GM12878 (cell line): Measurements from ENCODE around the gene MAP4K4. TPM values are rescaled to one million over a fixed set of nuclear protein-coding genes. Genes with fewer than 3 reads are reported as not detected.

Experiments used
- ATAC-seq: fragments of 200-7000 bp; cut with Tn5 transposase; 3 replicates; pipeline ENCODE4 v1.9.1; 2020; ENCODE audit warnings: mild to moderate bottlenecking, moderate library complexity
- BruUV-seq: library from RNA; stranded (reverse); fragments of 400-500 nt; replicated peaks from 2 replicates; lab custom pipeline; 2021; lab: Mats Ljungman, UMichigan
- CTCF ChIA-PET: fragments of 300-600 bp; sonication (Branson Sonifier 250); formaldehyde crosslinking; extraction: SDS; loops from one replicate; lab custom pipeline; 2021; ENCODE audit warnings: inconsistent platforms; lab: Yijun Ruan, JAX
- POLR2A ChIA-PET: fragments of 350-600 bp; formaldehyde crosslinking; extraction: SDS; loops from one replicate; lab custom pipeline; 2021; ENCODE audit warnings: inconsistent platforms; lab: Charles Lee
- RAD21 ChIA-PET: fragments of 300-600 bp; sonication (Branson Sonifier 250); formaldehyde crosslinking; loops from one replicate; lab custom pipeline; 2023; ENCODE audit warnings: antibody characterized with exemption; ENCODE audit not compliant: unreplicated experiment; lab: Charles Lee
- SMC1A ChIA-PET: fragments of 300-600 bp; sonication (Branson Sonifier 250); formaldehyde crosslinking; loops from one replicate; lab custom pipeline; 2023; ENCODE audit not compliant: unreplicated experiment, uncharacterized antibody; lab: Charles Lee
- DNase-seq: peaks from one replicate; pipeline ENCODE4 v3.0.0-alpha.2; 2011; ENCODE audit warnings: low read depth, low spot score
- FAIRE-seq: peaks from 3 replicates; lab custom pipeline; 2011; peaks lifted over from hg19 to GRCh38; lab: Jason Lieb, UNC
- H2AFZ ChIP-seq: 2 replicates; pipeline ENCODE4 v1.6.0; 2011; ENCODE audit warnings: low read depth, low read length, control low read depth; ENCODE audit not compliant: control insufficient read depth
- H3K27ac ChIP-seq: 2 replicates; pipeline ENCODE4 v1.5.1; 2011; ENCODE audit warnings: control low read depth; ENCODE audit not compliant: control insufficient read depth, insufficient read depth
- H3K27me3 ChIP-seq, 2 experiments: replicated peaks in 1 of 2; 2 replicates each; pipeline versions ENCODE4 v1.6.0 to v1.6.1; 2011; ENCODE audit warnings: low read length in 1 of 2; ENCODE audit not compliant: control insufficient read depth in 2 of 2, insufficient read depth in 2 of 2
- H3K36me3 ChIP-seq, 2 experiments: 2 replicates each; pipeline ENCODE4 v1.5.1; 2011; ENCODE audit warnings: low read length in 1 of 2; ENCODE audit not compliant: control insufficient read depth in 2 of 2, insufficient read depth in 2 of 2
- H3K4me1 ChIP-seq: 2 replicates; pipeline ENCODE4 v1.6.1; 2011; ENCODE audit warnings: mild to moderate bottlenecking, low read length, moderate library complexity, mixed read lengths; ENCODE audit not compliant: control insufficient read depth, insufficient read depth
- H3K4me2 ChIP-seq: 2 replicates; pipeline ENCODE4 v1.6.0; 2011; ENCODE audit warnings: control low read depth; ENCODE audit not compliant: control insufficient read depth, insufficient read depth
- H3K4me3 ChIP-seq: fragments of 200-600 bp; sonication (generic); 2 replicates; pipeline ENCODE4 v1.5.1; 2016
- H3K79me2 ChIP-seq: 2 replicates; pipeline ENCODE4 v1.6.0; 2011; ENCODE audit warnings: low read length; ENCODE audit not compliant: control insufficient read depth, insufficient read depth
- H3K9ac ChIP-seq: 2 replicates; pipeline ENCODE4 v1.8.0; 2011; ENCODE audit warnings: low read length, control low read depth, mixed read lengths; ENCODE audit not compliant: control insufficient read depth, insufficient read depth
- H3K9me3 ChIP-seq: replicated peaks from 3 replicates; pipeline ENCODE4 v1.5.1; 2011; ENCODE audit warnings: mild to moderate bottlenecking, low read length; ENCODE audit not compliant: control insufficient read depth, insufficient read depth
- H4K20me1 ChIP-seq: 2 replicates; pipeline ENCODE4 v1.6.0; 2011; ENCODE audit not compliant: control insufficient read depth, insufficient read depth
- ATF2 ChIP-seq: IDR thresholded peaks from 2 replicates; pipeline ENCODE4 v1.6.1; 2012; ENCODE audit warnings: low read length, inconsistent platforms
- CREB1 ChIP-seq: IDR thresholded peaks from 2 replicates; pipeline ENCODE4 v1.6.1; 2012; ENCODE audit warnings: low read depth, mild to moderate bottlenecking, inconsistent platforms
- E2F8 ChIP-seq: fragments of 450-650 bp; IDR thresholded peaks from 2 replicates; pipeline ENCODE4 v1.6.1; 2018; ENCODE audit warnings: mild to moderate bottlenecking, low read depth, moderate library complexity; ENCODE audit not compliant: partially characterized antibody
- EZH2 ChIP-seq: IDR thresholded peaks from 2 replicates; pipeline ENCODE4 v1.6.1; 2012; ENCODE audit warnings: low read depth, mild to moderate bottlenecking, control low read depth, inconsistent platforms, low read length, borderline replicate concordance; ENCODE audit not compliant: control insufficient read depth
- MEF2A ChIP-seq: IDR thresholded peaks from 2 replicates; pipeline ENCODE4 v1.6.1; 2011; ENCODE audit warnings: low read depth, mild to moderate bottlenecking, low read length, moderate library complexity; ENCODE audit not compliant: insufficient read depth
- NFXL1 ChIP-seq: fragments of 450-650 bp; IDR thresholded peaks from 2 replicates; pipeline ENCODE4 v1.6.1; 2017; ENCODE audit warnings: antibody characterized with exemption, mild to moderate bottlenecking, borderline replicate concordance
- NFYA ChIP-seq: IDR thresholded peaks from 2 replicates; pipeline ENCODE4 v1.6.1; 2011; ENCODE audit warnings: low read depth, mild to moderate bottlenecking, low read length, improper control_type of control experiment, borderline replicate concordance
- NKRF ChIP-seq: fragments of 450-650 bp; conservative IDR thresholded peaks from 2 replicates; pipeline ENCODE4 v1.6.1; 2017; ENCODE audit warnings: mild to moderate bottlenecking, moderate library complexity
- NR2C1 ChIP-seq: fragments of 450-650 bp; IDR thresholded peaks from 2 replicates; pipeline ENCODE4 v1.6.1; 2017; ENCODE audit warnings: antibody characterized with exemption, mild to moderate bottlenecking, moderate library complexity
- POLR2AphosphoS5 ChIP-seq: IDR thresholded peaks from 2 replicates; pipeline ENCODE4 v1.6.1; 2011; ENCODE audit warnings: mild to moderate bottlenecking, low read length, inconsistent platforms
- SRF ChIP-seq, 2 experiments: IDR thresholded peaks; 2 replicates each; pipeline ENCODE4 v1.6.1; 2011; ENCODE audit warnings: low read depth in 2 of 2, low read length in 2 of 2, mild to moderate bottlenecking in 1 of 2, moderate library complexity in 1 of 2
- YBX1 ChIP-seq: fragments of 450-650 bp; IDR thresholded peaks from 2 replicates; pipeline ENCODE4 v1.6.1; 2016; ENCODE audit warnings: antibody characterized with exemption
- ZNF24 ChIP-seq: fragments of 450-650 bp; IDR thresholded peaks from 2 replicates; pipeline ENCODE4 v1.6.1; 2017; ENCODE audit warnings: antibody characterized with exemption, mild to moderate bottlenecking
- ZNF274 ChIP-seq: IDR thresholded peaks from one replicate; pipeline ENCODE4 v1.8.0; 2011; ENCODE audit not compliant: insufficient read length, insufficient read depth
- ZNF384 ChIP-seq: IDR thresholded peaks from 2 replicates; pipeline ENCODE4 v1.6.1; 2012; ENCODE audit warnings: low read depth, mild to moderate bottlenecking, low read length, improper control_type of control experiment, borderline replicate concordance
- ZZZ3 ChIP-seq: IDR thresholded peaks from 2 replicates; pipeline ENCODE4 v1.6.1; 2011; ENCODE audit warnings: low read depth; ENCODE audit not compliant: control insufficient read depth, insufficient read length
- WGBS: methylation state at CpG from one replicate; pipeline ENCODE4 v1.1.6; 2016; ENCODE audit warnings: low lambda C conversion rate; ENCODE audit not compliant: insufficient replicate concordance, insufficient coverage; ENCODE audit errors: missing lambda C conversion rate; 5-methylcytosine and 5-hydroxymethylcytosine counted together
- in situ Hi-C: fragments of 300-500 bp; cut with MboI; formaldehyde crosslinking; loops from 9 replicates; pipeline ENCODE4 v1.14.3; 2018; ENCODE audit warnings: mixed read lengths
- intact Hi-C: fragments of 100-400 bp; cut with micrococcal nuclease; formaldehyde crosslinking; loops from one replicate; pipeline ENCODE4 v1.14.2; 2022; ENCODE audit not compliant: unreplicated experiment
- polyA plus RNA-seq, 11 experiments: library from polyadenylated mRNA; depleted of rRNA in 4 of 11; unstranded in 6 of 11; stranded (reverse) in 5 of 11; fragments of >200 nt; fragmentation: Nextera tagmentation in 4 of 11; fragmentation: Illumina TruSeq in 1 of 11; extraction: Ambion mirVana in 4 of 11; extraction: Trizol in 1 of 11; gene quantifications; 1 replicate in 1 of 11; 2 replicates in 10 of 11; pipeline versions ENCODE4 v1.2.1 to v1.2.3, GENCODE V29; 2011 to 2016; ENCODE audit warnings: inconsistent platforms in 2 of 11, missing spikeins in 2 of 11, low read depth in 1 of 11
- total RNA-seq, 4 experiments: library from RNA; depleted of rRNA in 3 of 4; stranded (reverse); fragments of >200 nt in 3 of 4; fragmentation: Illumina TruSeq in 1 of 4; extraction: Trizol in 1 of 4; gene quantifications; 2 replicates each; pipeline versions ENCODE4 v1.2.1 to v1.2.3, GENCODE V29; 2013 to 2021

The MAP4K4 gene
- total and polyA plus RNA-seq, 10 of the 15 experiments (the other 5 are each of a cell fraction or from before 2014, with no cell fraction given), result 1.9 to 50.4 (median 9.7) TPM

- ChIA-PET SMC1A (interaction anchor here (0.7 to 2.8 kb wide), 6 partner anchors 11 to 132 kb away, joined by 3 to 19 read pairs (median 4); no protein-coding TSS in a partner anchor), RAD21 (interaction anchor here (1.0 to 3.2 kb wide), 3 partner anchors 11 to 345 kb away, joined by 3 to 18 read pairs (median 3); no protein-coding TSS in a partner anchor), POLR2A (no interaction called here), CTCF (interaction anchor here (0.8 to 3.8 kb wide), 4 partner anchors 10 to 379 kb away, joined by 3 to 35 read pairs (median 3); no protein-coding TSS in a partner anchor)
- intact Hi-C loops, result no loop called here
- no TSS peak for BruUV-seq
- Histone ChIP-seq H3K36me3 (no peaks in the 10 kb centered on the region), H3K4me3 (no peak overlapping the region), H3K27me3 (no peaks in the 10 kb centered on the region), H3K9ac (no peak overlapping the region), H2AFZ (no peak overlapping the region), H3K4me1 (peaks cover under 1% of the 10 kb centered on the region), H3K27ac (no peak overlapping the region), H3K79me2 (no peaks in the 10 kb centered on the region), H4K20me1 (no peaks in the 10 kb centered on the region), H3K9me3 (no peaks in the 10 kb centered on the region; the same call in 2 of the 3 replicates), H3K4me2 (no peak overlapping the region)
- WGBS, result 73% methylated on average over 7 of the region's 7 CpGs
- DNase-seq, result no peak
- FAIRE-seq, result no peak
- no peak for ATAC-seq
- TF ChIP-seq ATF2 (no peak), ZZZ3 (no peak), NR2C1 (no peak), YBX1 (no peak), CREB1 (no peak), NFYA (no peak), POLR2AphosphoS5 (no peak), EZH2 (no peak), ZNF384 (no peak), SRF (IDR thresholded peaks at IDR 0.05; ENCODE audit: low read depth in 2 of 2, low read length in 2 of 2) (no peak), E2F8 (no peak), ZNF274 (no peak), NKRF (no peak), ZNF24 (no peak), MEF2A (no peak), NFXL1 (no peak)
- in situ Hi-C loops, result no loop called here
Measured at GRCh38 chr2:101895039-101895438, 197.5 kb downstream of the MAP4K4 start.
